Fibroblast of peridontal ligament (primary cell): ENCODE results near the gene INSL3.
"Not testable (repeated sequence)": the region's sequence is repeated elsewhere in the genome, so short reads cannot be mapped to it uniquely, and the experiment has no call there.

Experiments
- DNase-seq: peaks from one replicate; pipeline ENCODE4 v3.0.0-alpha.2; 2010; ENCODE audit errors: extremely low read depth

Gene INSL3

DNA sequence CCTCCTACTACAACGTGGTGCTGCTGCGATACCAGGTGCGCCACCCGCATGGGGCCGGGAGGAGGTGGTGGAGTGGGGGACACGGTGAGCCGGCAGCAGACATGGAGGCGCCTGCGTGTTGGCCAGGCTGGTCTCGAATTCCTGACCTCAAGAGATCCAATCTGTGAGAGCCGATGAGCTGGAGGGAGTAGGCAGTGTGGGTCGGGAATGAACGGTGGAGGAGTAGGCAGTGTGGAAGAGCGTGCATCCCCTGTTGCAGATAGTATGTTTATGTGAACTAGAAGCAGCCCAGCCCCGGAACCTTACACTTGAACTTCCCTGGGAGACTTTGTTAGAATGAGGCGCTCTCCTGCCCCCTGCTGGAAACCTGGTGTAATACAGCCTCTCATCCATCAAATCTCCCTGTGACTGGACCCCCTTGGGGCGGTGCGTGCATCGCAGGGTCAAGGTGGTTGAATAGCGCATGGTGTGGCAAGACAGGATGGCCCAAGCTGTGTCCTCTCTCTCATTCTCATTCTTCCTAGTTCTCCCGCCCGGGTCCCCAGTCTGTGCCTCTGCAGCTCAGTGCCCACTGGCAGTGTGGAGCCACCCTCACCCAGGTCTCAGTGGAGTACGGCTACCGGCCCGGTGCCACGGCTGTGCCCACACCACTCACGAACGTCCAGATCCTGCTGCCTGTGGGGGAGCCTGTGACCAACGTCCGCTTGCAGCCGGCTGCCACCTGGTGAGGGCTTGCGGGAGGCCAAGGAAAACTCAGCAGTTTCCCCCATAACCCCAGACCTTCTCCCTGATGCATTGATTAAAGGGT, 36.9 kb downstream of the INSL3 start:
- peak; percentile 71 for DNase-seq

DNA sequence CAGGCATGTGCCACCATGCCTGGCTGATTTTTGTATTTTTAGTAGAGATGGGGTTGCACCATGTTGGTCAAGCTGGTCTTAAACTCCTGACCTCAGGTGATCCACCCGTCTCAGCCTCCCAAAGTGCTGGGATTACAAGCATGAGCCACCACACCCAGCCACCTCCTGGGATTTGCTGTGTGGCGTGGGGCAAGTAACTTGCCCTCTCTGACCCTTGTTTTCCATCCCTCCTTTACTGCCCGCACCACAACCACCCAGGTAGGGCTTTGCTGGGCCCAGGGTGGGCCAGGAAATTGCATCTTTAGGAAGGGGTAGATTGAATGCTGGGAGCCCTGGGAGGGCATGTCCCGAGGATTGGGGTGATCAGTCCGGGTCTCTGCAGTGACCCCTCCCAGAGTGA, 37.6 kb downstream of the INSL3 start:
- DNase-seq = not testable (repeated sequence)

DNA sequence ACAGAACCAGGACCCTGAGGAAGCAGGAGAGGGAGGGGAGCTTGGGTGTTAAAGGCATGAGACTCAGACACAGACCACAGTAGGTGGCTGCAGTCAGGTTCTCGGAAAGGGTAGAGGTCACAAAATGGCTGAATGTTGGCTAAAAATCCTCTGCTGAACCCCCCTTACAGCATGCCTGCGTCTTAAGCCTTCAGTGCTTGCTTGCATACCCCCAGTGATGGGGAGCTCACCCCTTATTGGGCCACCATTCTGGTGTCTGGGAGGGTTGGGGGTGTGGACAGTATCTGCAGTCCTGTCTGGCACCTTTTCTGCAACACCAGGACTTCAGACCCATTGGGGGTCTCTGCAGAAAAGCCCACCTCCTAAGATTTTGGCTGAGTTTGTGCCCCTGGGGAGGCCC, 40.5 kb downstream of the INSL3 start:
- no peak for DNase-seq

DNA sequence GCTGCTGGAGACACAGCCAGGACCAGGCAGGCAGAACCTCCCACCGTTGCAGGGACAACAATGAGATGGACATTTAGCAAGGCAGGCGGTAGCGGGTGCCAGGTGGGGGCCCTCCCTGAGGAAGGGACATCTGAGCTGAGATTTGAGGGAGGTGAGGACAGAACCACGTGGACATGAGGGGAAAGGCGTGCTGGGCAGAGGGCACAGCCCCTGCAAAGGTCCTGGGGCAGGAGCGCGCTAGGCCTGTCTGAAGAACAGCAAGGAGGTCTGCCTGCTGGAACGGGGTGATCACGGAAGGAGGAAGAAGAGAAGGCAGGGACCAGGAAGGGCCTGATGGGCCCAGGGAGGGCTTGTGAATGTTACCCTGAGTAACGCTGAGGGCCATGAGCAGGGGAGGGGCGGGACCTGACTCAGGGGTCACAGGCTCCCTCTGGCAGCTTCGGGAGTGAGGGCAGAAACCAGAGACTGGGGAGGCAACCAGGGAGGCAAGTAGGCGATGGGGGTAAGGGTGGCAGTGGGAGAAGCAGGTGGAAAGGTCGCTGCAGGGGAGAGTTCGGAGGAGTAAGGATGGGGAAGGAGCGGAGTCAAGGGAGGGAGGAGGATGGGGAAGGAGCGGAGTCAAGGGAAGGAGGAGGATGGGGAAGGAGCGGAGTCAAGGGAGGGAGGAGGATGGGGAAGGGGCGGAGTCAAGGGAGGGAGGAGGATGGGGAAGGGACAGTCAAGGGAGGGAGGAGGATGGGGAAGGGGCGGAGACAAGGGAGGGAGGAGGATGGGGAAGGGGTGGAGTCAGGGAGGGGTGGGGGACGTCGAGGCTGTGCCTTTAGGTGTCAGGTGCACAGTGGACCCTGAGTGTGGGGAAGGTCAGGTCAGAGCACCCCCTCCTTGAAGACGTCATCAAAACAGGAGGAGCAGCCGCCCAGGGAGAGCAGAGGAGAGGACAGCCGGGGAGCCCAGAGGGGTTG, 42.1 kb downstream of the INSL3 start:
- DNase-seq = peak; percentile 16

DNA sequence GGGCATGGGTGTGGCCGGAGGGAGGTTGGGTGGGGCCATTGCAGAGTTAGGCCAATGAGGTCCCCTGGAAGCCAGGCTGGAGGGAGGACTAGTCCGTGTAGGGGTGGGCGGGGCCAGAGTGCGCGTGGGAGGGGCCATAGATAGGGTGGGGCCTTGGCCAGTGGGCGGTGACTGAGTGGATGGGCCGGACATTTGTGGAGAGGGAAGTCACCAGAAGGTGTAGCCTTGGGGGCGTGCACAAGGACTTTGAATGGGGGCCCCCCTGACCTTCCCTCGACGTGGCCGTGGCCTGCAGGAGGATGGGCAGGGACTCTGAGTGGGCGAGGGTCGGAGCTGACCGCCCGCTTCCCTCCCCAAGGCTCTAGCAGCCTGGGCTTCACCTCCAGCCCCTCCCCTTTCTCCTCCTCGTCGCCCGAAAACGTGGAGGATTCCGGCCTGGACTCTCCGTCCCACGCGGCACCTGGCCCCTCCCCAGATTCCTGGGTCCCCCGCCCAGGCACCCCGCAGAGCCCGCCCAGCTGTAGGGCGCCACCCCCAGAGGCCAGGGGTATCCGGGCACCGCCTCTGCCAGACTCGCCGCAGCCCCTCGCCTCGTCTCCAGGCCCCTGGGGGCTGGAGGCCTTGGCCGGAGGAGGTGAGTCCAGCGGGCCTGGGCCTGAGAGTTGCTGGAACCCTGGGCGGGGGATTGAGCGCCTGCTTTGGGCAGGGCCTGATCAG, 42.9 kb downstream of the INSL3 start:
- DNase-seq = no peak

DNA sequence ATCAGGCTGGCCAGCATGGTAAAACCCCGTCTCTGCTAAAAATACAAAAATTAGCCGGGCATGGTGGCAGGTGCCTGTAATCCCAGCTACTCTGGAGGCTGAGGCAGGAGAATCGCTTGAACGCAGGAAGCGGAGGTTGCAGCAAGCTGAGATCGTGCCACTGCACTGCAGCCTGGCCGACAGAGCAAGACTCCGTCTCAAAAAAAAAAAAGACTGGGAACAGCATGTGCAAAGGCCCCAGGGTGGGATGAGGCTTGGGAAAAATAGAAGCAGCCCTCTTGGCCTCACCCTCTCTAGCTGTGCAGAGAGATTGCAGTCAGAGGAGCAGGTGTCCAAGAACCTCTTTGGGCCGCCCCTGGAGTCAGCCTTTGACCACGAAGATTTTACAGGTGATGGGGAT, 43.5 kb downstream of the INSL3 start:
- not testable (repeated sequence) for DNase-seq

DNA sequence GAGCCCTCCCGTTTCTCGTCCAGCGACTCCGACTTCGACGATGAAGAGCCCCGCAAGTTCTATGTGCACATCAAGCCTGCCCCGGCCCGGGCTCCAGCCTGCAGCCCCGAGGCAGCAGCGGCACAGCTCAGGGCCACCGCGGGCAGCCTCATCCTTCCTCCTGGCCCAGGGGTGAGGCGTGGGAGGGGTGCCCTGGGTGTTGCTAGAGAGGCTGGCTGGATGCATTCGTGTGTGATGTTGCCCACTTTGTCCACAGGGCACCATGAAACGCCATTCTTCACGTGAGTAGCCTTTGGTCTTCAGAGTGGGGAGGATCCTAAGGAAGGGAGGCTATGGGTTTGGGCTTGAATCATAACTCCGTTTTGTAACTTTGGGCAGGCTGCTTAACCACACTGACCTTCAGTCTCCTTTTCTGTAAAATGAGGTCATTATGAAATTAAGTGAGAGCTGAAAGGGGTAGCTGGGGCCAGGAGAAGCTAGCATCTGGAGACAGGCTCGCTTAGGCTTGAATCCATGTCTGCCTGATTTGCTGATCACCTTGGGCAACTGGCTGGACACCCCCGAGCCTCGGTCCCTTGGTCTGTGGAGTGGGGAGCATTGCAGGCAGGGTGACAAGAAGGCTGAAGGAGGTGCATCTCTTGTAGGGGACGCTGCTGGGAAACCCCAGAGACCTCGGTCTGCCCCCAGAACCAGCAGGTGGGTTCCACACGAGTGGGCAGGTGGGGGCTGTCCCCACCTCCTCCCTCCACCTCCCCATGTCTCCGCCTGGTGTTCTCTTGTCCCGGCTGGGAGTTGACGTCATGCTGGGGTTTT, 45.1 kb downstream of the INSL3 start:
- peak; percentile 58 for DNase-seq

DNA sequence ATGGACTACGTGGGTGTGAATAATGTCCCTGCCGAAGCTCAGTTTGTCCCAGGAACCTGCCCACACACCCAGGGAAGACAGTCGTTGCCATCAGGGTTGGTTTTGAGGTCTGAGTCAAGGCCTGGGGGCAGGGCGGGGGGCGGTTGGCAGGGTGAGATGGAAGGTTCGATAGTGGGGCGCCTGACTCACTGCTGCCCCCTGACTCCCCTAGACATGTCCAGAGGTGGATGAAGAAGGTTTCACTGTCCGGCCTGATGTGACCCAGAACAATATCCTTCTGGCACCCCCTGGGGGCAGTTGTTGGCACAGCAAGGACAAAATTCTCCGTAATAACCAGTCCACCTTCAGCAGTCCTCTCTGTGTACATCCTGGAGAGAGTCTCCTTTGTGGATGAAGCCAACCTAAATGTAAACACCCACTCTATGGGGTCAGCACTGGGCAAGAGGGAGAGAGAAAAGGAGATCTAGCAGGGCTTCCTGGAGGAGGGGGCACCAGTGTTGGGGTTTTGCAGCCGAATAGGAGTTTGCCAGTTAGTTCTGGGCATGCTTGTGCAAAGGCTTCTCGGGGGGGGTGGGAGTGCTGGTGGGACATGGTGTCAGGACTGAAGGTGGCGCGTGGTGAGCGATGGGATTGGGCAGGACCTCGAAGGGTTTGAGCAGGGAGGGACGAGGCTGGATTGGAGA, 45.9 kb downstream of the INSL3 start:
- peak; percentile 28 for DNase-seq

DNA sequence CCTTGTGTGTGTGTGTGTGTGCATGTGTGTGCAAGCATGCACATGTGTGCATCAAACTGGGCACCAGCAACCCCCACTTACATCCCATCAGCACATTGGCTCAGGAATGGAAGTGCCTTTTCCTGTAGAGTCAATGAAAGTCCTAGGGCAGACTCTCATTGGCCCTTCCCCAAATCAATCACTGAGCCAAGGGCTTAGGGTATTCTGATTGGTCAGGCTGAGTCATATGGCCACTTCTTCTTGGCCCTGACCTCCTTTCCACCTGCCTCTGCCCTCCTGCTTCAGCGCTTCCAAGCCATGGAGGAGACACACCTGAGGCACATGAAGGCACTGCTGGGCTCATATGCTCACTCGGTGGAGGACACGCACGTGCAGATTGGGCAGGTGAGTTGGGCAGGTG, 49.1 kb downstream of the INSL3 start:
- DNase-seq = peak; percentile 16

DNA sequence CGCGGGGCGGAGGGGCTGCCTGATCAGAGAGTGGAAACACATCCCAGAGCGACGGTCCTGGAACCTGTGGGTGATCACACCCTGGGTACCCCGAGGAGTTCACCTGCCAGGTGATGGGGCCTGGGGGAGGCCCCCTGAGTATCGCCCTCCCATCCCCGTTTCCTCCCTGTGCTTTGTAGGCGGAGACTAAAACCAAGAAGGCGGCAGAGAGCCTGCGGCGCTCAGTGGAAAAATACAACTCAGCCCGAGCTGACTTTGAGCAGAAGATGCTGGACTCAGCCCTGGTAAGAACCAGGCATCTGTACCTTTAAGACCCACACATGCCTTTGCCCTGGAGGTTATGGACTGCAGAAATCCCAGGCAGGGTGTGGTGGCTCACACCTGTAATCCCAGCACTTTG, 50.7 kb downstream of the INSL3 start:
- DNase-seq = no peak

DNA sequence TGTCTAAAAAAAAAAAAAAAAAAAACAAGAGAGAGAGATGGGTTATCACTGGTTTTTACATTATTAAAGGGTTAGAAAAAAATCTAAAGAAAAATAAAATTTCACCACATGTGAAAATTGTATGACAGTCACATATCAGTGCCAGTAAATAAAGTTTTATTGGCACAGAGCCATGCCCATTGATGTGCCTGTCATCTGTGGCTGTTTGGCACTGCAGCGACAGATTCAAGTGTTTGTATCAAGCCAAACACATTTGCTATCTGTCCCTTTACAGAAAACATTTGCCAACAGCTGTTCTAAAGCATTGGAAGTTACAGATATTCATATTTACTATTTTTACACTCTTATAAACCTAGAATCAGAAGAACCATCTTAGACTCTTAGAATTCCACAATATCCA, 53.8 kb downstream of the INSL3 start:
- no peak for DNase-seq

DNA sequence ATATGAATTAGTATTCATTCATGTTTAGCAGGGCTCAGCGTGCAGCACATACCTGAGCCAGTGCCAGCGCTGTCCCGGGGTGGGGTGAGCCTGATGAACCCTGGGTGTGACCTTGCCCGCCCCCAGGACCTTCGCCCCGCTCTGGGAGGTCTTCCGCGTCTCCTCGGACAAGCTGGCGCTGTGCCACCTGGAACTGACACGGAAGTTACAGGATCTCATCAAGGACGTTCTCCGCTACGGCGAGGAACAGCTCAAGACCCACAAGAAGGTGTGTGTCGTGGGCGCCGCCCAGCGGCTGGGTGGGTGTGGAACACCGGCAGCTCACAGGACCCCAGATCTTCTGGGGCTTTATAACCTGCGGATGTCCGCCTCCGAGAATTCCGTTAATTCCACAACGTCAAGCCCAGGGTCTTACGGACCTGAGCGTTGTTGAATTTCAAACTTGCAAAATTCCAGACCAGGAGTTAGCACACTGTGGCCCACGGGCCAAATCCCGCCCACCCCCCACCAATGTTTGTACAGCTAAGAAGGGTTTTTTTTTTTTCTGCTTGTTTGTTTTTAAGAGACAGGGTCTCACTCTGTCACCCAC, 54.7 kb downstream of the INSL3 start:
- peak; percentile 54 for DNase-seq
